ENCODE data around the gene SLC25A34. TPM values are rescaled to one million over a fixed set of nuclear protein-coding genes. Genes with fewer than 3 reads are reported as not detected.
A peak's percentile ranks its signal among the peaks of the same experiment; 100 is the strongest.

Gene SLC25A34
- total RNA-seq, 1 experiment from 2014 or later, result 1.3 TPM

DNA sequence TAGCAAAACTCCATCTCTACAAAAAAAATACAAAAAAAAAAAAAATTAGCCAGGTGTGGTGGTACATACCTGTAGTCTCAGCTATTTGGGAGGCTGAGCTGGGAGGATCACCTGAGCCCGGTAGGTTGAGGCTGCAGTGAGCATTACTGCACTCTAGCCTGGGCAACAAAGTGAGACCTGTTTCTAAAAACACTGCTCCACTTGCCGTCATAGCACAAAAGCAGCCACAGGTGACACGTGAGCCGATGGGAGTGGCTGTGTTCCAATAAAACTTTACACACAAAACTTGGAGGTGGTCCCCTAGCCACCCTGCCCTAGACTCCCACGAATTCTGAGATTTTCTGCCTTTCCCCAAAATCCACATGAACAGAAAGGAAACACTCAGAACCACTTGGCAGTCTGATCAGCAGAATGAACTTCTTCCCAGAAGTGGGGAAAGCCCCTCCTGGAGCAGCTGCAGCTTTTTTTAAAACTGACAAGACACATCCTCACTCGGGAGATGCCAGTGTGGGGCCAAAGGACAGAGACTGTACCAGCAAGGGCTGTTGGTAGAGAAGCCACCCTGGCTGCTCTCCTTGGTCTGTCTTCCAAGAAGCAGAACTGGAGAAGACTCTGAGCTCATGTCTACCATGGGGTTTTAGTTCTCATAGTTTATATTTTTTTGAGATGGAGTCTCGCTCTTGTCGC is 28.7 kb upstream of the SLC25A34 start:
- in situ Hi-C loops (cut with HindIII; ENCODE audit: low pct_unique_long_range_greater_than_20kb, low sequenced_read_pairs), result no loop called here
- no peak for DNase-seq (ENCODE audit: low read depth, low spot score)

DNA sequence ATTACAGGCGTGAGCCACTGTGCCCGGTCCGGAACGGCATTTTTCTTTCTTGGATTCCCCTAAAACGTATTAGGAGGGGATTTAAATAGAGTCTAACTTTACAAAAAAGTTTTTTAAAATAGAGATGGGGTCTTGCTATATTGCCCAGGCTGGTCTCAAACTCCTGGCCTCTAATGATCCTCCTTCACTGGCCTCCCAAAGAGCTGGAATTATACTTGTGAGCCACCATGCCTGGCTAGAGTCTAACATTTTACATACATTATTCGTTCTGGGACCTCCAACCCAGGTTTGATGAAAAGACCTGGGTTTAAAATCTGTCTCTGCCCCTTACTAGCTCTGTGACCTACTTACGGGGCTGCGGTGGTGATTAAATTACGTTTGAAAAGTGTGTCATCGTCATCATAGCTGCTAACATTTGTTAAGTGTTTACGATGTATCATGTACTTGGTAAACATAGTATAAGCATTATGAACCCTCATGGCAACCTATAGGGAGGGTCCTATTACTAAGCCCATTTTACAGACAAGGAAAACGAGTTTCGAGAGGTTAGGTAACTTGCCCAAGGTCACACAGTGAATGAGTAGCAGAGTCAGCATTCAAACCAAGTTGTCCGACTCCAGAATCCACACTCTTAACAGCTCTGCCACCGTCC is 27.4 kb upstream of the SLC25A34 start:
- in situ Hi-C loops (cut with HindIII; ENCODE audit: low pct_unique_long_range_greater_than_20kb, low sequenced_read_pairs), result no loop called here

GRCh38 chr1:15709226-15709625 is 26.8 kb upstream of the SLC25A34 start:
- in situ Hi-C loops (cut with HindIII; ENCODE audit: low pct_unique_long_range_greater_than_20kb, low sequenced_read_pairs), result no loop called here
- no peak for DNase-seq (ENCODE audit: low read depth, low spot score)

More for the DNA sequence above, 27.4 kb upstream of the SLC25A34 start:
- no peak for DNase-seq (ENCODE audit: low read depth, low spot score)

GRCh38 chr1:15712168-15712567 is 23.9 kb upstream of the SLC25A34 start:
- DNase-seq (ENCODE audit: low read depth, low spot score), result no peak
- in situ Hi-C loops (cut with HindIII; ENCODE audit: low pct_unique_long_range_greater_than_20kb, low sequenced_read_pairs), result no loop called here

GRCh38 chr1:15714406-15715136 is 21.5 kb upstream of the SLC25A34 start:
- DNase-seq (ENCODE audit: low read depth, low spot score), result peak; percentile 83
- in situ Hi-C loops (cut with HindIII; ENCODE audit: low pct_unique_long_range_greater_than_20kb, low sequenced_read_pairs), result no loop called here

GRCh38 chr1:15717418-15718125 is 18.5 kb upstream of the SLC25A34 start:
- in situ Hi-C loops (cut with HindIII; ENCODE audit: low pct_unique_long_range_greater_than_20kb, low sequenced_read_pairs), result no loop called here
- DNase-seq (ENCODE audit: low read depth, low spot score), result no peak

DNA sequence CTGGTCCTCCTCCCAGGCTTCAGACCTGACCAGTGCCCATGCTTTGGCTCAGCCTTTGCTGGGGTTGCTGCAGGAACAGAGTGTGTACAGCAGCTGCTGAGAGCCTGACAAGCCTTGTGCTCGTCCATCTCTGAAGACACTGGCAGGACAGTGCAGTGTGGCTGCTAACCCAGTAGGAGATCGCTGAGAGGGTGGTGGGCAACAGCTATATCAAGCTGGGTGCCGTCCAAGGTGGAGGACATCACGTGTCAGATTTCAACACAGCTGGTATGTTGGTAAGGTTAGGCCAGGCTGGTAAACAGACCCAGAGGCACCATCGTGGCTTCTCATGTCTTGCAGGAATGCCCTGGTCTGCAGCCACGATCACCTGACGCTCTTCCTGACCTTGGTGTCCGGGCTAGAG is 17.9 kb upstream of the SLC25A34 start:
- in situ Hi-C loops (cut with HindIII; ENCODE audit: low pct_unique_long_range_greater_than_20kb, low sequenced_read_pairs), result no loop called here
- no peak for DNase-seq (ENCODE audit: low read depth, low spot score)

DNA sequence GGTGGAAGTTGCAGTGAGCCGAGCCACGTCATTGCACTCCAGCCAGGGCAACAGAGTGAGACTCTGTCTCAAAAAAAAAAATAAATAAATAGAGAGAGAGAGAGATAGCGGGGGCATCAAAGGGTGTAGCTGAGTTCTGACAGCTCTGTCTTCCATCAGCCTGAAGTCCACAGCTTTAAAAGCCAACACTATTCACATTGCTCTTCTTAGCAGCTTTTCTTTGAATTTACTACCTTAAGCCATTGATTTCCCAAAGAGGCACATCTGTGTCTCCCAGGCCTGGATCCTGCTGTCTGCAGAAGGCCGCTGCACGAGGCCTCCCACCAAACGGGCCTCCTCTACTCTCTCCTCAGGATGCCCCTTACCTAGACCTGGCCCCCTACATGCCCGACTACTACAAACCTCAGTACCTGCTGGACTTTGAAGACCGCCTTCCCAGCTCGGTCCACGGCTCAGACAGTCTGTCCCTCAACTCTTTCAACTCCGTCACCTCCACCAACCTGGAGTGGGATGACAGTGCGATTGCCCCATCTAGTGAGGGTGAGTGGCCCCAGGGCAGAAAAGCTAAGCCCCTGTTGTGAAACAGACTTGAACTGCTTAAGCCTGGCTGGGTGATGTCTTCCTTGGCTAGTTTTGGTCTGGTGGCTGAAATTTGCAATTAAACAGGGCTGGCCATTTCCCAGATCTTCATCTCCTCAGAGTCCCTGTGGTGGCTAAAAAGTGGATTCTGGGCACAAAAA is 16.5 kb upstream of the SLC25A34 start:
- in situ Hi-C loops (cut with HindIII; ENCODE audit: low pct_unique_long_range_greater_than_20kb, low sequenced_read_pairs), result no loop called here
- no peak for DNase-seq (ENCODE audit: low read depth, low spot score)

GRCh38 chr1:15720861-15721260 is 15.2 kb upstream of the SLC25A34 start:
- DNase-seq (ENCODE audit: low read depth, low spot score), result no peak
- in situ Hi-C loops (cut with HindIII; ENCODE audit: low pct_unique_long_range_greater_than_20kb, low sequenced_read_pairs), result no loop called here

GRCh38 chr1:15722411-15722810 is 13.6 kb upstream of the SLC25A34 start:
- no peak for DNase-seq (ENCODE audit: low read depth, low spot score)
- in situ Hi-C loops (cut with HindIII; ENCODE audit: low pct_unique_long_range_greater_than_20kb, low sequenced_read_pairs), result no loop called here

- in situ Hi-C loops (cut with HindIII; ENCODE audit: low pct_unique_long_range_greater_than_20kb, low sequenced_read_pairs), result no loop called here
- DNase-seq (ENCODE audit: low read depth, low spot score), result no peak
Observed at GRCh38 chr1:15722836-15723532, 13.1 kb upstream of the SLC25A34 start.

GRCh38 chr1:15723631-15724246 is 12.3 kb upstream of the SLC25A34 start:
- DNase-seq (ENCODE audit: low read depth, low spot score), result no peak
- in situ Hi-C loops (cut with HindIII; ENCODE audit: low pct_unique_long_range_greater_than_20kb, low sequenced_read_pairs), result no loop called here

- DNase-seq (ENCODE audit: low read depth, low spot score), result no peak
- in situ Hi-C loops (cut with HindIII; ENCODE audit: low pct_unique_long_range_greater_than_20kb, low sequenced_read_pairs), result no loop called here
Observed at GRCh38 chr1:15724949-15725880, 10.8 kb upstream of the SLC25A34 start.

DNA sequence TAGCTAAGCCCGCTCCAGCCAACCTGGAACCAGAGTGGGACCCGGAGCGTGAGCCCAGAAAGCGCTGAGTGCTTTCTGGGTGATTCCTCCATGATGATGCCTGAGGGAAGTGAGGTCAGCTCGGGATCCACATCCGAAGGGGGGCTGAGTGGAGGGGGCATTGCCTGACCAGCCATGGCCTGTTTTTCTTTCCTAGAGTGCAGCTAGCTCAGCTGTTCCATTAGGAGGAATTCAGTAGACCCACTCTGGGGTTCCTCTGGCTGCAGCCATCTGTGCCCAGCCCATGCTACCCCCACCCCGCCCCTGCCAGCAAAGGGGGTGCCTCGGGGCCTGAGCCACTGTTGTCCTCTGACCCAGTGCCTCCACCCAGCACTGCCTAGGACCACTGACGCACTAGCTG is 9.6 kb upstream of the SLC25A34 start:
- in situ Hi-C loops (cut with HindIII; ENCODE audit: low pct_unique_long_range_greater_than_20kb, low sequenced_read_pairs), result no loop called here
- no peak for DNase-seq (ENCODE audit: low read depth, low spot score)

DNA sequence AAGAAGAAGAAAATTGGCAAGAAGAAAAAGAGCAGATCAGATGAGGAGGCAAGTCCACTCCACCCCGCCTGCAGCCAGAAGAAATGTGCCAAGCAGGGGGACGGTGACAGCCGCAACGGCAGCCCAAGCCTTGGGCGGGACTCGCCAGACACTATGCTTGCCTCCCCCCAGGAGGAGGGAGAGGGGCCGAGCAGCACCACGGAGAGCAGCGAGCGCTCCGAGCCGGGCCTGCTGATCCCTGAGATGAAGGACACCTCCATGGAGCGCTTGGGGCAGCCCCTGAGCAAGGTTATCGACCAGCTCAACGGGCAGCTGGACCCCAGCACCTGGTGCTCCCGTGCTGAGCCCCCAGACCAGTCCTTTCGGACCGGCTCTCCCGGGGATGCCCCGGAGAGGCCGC is 9.0 kb upstream of the SLC25A34 start:
- no peak for DNase-seq (ENCODE audit: low read depth, low spot score)
- in situ Hi-C loops (cut with HindIII; ENCODE audit: low pct_unique_long_range_greater_than_20kb, low sequenced_read_pairs), result no loop called here

DNA sequence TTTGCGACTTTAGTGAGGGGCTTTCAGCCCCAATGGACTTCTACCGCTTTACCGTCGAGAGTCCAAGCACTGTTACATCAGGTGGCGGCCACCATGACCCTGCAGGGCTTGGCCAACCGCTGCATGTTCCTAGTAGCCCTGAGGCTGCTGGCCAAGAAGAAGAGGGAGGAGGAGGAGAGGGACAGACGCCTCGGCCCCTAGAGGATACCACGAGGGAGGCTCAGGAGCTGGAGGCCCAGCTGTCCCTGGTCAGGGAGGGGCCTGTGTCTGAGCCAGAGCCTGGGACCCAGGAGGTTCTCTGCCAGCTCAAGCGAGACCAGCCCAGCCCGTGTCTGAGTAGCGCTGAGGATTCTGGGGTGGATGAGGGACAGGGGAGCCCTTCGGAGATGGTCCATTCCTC is 8.6 kb upstream of the SLC25A34 start:
- in situ Hi-C loops (cut with HindIII; ENCODE audit: low pct_unique_long_range_greater_than_20kb, low sequenced_read_pairs), result no loop called here
- DNase-seq (ENCODE audit: low read depth, low spot score), result no peak

Measured in SK-MEL-5 (cell line).